GM18867 (cell line): ENCODE measurements around the gene STAT2.
"Not testable (repeated sequence)": the region's sequence is repeated elsewhere in the genome, so short reads cannot be mapped to it uniquely, and the experiment has no call there.

ENCODE experiments used
- ATAC-seq: cut with Tn5 transposase; IDR thresholded peaks from one replicate; pipeline ENCODE4 v1.9.1; 2021; ENCODE audit warnings: mild to moderate bottlenecking, moderate library complexity; ENCODE audit not compliant: unreplicated experiment

STAT2 gene

DNA sequence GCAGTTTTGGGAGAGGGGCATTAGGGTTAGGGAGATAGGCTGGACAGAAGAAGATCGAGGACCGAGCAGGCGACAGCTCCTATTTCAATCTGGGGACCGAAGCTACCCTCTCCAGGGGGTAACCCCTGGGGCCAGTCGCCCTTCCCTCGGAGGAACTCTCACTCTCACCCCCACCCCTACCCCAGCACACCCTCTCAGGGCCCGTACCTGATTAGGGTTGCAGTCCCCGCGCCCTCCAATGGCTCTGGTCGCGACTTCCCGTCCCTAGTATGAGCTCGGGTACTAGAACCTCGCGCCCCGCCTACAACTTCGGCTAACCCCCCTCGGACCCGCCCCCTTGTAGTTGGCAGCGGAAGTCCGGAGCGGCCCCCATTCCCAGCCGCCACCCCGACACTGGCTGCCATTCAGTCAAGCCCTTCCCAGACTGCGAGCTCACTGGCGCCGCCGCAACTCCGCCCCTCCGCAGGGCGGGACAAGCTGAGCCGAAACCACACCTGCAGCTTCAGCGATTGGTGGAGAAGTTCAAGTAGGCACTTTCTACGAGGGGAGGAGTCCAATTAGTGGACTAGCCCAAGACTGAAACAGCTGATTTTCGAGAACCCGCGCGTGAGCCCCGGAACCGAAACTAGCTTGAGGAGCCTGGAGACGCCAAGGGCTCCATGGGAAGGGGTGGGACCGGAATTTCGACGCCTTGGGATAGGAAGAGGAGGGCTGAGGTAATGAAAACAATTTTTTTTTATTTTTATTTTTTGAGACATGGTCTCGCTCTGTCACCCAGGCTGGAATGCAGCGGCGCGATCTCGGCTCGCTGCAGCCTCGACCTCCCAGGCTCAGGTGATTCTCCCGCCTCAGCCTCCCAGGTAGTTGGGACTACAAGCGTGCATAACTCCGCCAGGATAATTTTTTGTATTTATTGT is at the start of gene STAT2:
Gene STAT2 (minus strand): TSS at position 257 of the 917 bp plus-strand sequence. CDS start 3,536 bp downstream, outside the sequence.
- ATAC-seq, result peak; percentile 93

DNA sequence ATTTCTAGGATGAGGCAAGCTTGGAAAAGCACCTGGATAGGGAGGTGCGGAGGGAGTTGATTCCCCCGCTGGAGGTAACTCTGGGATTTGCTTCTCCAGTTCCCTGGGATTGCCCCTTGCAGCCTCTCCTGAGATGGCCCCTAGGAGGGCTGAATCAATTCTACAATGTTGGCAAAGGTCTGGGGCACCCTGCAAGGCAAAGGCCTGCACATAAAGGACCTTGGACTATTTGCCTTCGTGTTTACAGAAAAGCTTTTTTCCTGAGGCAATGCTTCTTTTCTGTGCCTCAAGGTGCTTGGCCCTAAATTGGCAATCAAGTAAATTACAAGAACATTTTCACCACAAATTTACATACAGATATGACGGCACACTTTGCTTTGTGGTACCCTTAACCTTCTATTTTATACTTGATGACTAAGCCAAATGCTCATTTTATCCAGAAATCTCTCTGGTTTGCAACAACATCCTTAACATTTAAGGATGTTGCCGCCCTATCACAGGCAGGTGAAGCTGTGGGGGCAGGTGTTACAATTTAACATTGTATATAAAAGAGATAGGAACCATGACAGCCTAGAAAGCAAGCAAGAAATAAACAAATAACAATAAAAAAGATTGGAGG is 49.0 kb upstream of the STAT2 start:
- no peak for ATAC-seq

DNA sequence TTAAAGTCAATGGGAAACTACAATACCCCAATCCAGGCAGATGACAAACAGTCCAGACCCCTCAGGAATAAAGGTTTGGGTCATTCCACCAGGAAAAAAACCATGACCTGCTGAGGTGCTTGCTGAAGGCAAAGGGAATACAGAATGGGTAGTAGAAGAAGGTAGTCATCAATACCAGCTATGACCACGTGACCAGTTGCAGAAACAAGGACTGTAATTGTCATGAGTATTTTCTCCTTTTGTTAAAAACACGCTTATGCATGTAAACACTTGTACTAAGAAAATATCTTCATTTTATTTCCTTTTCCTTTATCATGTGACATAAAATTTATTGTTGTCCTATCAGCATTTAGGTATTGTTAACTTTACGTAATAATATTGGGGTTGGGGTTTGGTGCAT is 44.3 kb upstream of the STAT2 start:
- ATAC-seq, result not testable (repeated sequence)

DNA sequence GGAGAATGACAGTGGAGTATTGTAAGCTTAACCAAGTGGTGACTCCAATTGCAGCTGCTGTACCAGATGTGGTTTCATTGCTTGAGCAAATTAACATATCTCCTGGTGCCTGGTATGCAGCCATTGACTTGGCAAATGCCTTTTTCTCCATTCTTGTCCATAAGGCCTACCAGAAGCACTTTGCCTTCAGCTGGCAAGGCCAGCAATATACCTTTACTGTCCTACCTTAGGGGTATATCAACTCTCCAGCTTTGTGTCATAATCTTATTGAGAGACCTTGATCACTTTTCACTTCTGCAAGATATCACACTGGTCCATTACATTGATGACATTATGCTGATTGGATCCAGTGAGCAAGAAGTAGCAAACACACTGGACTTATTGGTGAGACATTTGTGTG is 41.7 kb upstream of the STAT2 start:
- ATAC-seq, result not testable (repeated sequence)

DNA sequence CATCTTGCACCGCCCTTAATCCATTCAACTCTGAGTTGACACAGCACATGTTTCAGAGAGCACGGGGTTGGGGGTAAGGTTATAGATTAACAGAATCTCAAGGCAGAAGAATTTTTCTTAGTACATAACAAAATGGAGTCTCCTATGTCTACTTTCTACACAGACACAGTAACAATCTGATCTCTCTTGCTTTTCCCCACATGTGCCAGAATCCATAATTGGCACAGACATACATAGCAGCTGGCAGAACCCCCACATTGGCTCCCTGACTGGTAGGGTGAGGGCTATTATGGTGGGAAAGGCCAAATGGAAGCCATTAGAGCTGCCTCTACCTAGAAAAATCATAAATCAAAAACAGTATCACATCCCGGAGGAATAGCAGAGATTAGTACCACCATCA is 41.2 kb upstream of the STAT2 start:
- ATAC-seq, result not testable (repeated sequence)

DNA sequence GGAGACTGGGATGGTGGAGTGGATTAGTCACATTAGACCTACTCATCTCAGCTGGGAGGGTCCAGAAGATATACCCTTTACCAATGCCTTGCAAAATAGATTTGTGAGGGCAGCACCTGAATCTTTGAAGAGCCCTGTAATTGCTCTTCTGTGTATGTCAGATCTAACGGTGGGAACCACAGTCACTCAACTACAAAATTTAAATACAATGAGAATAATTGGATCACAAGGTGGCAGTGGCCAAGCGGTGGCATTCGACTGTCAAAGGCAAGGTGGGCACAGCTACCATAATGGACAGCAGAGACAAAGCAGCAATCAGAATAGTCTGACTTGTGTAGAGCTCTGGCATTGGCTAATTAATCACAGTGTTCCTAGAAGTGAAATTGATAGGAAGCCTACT is 39.6 kb upstream of the STAT2 start:
- not testable (repeated sequence) for ATAC-seq

DNA sequence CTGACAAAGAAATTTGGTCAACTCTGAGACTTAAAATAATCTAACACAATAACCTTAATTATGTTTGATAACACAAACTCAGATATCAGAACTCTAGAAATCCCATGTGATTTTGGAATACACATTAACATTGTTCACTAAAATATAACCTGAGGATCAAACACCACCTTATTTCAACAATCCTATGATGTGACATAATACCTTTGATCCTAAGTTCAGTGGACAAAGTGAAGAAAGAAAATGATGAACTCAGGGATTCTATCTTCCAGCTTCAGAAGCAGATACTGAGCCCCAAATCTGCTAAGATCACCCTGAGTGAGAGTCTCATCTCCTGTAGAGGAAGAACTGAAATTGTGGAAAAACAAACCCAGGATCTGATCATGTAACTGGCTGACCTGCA is 38.4 kb upstream of the STAT2 start:
- ATAC-seq, result no peak

DNA sequence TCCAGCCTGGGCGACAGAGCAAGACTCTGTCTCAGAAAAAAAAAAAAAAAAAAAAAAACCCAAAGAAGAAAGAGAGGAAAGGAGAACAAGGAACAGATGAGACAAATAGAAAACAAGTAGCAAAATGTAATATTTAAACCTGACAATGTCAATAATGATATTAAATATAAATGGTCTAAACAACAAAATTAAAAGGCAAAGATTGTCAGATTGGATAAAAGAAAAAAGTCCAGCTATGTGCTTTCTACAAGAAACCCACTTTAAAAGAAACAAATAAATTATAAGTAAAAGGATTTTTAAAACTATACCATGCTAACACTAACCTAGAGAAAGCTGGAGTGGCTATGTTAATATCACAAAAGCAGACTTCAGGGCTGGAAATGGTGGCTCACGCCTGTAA is 32.4 kb upstream of the STAT2 start:
- no peak for ATAC-seq

DNA sequence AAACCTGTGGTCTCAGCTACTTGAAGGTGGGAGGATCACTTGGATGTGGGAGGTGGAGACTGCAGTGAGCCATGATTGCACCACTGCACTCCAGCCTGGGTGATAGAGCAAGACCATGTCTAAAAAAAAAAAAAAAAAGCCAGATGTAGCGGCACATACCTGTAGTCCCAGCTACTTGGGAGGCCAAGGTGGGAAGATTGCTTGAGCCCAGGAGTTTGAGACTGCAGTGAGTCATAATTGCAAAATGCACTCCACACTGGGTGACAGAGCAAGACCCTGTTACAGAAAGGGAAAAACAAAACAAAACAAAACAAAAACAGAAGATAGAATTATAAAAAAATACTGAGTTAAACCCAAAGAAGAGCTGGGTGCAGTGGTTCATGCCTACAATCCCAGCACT is 31.8 kb upstream of the STAT2 start:
- no peak for ATAC-seq

DNA sequence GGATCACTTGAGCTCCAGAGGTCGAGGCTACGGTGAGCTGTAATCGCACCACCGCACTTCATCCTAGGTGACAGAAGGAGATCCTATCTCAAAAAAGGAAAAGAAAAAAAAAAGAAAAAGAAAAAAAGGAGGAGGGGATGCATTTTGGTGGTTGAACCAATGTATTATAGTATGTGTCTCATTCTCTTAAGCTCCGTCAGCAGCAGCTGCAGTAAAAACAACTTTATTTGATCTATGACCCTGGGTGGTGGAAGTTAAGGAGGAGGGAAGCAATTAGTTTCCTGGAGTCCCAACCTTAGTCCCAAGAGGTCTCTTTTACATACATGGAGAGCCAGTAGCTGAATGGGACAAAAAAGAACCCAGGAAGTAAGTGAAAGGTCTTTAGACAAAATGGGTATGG is 29.5 kb upstream of the STAT2 start:
- no peak for ATAC-seq

DNA sequence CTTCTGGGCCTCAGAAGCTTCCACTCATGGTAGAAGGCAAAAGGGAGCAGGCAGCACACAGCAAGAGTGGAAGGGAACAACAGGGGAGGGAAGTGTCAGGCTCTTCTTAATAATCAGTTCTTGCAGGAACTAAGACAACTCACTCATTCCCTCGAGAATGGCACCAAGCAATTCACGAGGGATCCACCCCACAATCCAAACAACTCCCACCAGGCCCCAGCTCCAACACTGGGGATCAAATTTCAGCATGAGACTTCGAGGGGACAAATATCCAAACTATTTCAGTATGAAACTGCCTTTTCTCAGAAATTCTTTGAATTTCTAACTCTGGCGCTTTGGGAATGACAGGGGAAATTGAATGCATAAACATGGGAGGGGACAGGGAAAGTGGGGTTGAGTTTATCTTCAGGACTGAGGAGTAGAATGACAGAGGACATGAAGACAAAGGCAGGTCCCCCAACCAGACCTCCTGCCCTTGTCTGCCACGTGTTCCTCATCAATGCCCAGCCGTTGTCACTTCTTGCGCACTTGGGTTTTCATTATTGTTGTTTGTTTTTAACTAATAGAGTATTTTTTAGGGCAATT is 27.3 kb upstream of the STAT2 start:
- ATAC-seq, result no peak

DNA sequence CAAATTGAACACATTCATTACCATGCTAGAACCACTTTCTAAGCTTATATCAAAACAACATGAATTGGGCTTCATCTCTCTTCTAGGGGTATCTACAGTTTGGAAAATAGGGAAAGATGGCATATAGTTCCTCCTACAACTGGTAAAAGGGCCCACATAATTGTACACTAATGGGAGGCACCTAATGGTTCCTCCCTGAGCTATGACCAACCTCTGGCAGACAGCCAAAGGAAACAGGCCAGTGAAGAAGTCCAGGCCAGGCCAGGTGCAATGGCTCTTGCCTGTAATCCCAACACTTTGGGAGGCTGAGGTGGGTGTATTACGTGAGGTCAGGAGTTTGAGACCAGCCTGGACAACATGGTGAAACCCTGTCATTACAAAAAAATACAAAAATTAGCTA is 26.0 kb upstream of the STAT2 start:
- ATAC-seq, result no peak

DNA sequence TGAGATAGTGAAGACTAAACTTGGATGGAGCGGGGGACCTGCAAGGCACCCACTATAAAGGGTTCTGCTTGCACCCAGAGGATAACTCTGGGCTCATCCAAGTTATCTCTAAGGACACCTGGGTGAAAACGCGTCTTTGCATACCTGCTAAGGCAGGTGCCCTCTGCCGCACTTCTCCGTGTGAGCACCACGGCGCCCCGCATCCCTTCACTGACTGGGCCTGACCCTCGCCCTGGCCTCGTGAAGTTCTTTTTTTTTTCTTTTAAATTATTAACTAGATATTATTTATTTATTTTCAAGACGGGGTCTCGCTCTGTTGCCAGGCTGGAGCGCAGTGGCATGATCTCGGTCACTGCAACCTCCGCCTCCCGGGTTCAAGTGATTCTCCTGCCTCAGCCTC is 22.7 kb upstream of the STAT2 start:
- no peak for ATAC-seq

DNA sequence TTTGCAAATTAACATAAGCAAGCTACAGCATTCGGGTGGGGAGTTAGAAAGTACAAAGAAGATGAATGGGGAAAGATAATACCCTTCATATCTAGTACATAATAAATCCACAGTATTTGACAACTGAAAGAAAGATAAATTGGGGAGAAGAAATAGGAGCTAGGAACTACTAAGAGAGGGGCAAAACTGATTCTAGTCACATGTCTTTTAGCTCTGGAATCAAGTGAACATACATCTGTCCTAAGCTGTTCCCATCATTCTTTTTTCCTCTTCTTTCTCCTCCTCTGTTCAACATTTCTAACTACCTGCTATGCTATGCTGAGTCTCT is 18.0 kb upstream of the STAT2 start:
- no peak for ATAC-seq

DNA sequence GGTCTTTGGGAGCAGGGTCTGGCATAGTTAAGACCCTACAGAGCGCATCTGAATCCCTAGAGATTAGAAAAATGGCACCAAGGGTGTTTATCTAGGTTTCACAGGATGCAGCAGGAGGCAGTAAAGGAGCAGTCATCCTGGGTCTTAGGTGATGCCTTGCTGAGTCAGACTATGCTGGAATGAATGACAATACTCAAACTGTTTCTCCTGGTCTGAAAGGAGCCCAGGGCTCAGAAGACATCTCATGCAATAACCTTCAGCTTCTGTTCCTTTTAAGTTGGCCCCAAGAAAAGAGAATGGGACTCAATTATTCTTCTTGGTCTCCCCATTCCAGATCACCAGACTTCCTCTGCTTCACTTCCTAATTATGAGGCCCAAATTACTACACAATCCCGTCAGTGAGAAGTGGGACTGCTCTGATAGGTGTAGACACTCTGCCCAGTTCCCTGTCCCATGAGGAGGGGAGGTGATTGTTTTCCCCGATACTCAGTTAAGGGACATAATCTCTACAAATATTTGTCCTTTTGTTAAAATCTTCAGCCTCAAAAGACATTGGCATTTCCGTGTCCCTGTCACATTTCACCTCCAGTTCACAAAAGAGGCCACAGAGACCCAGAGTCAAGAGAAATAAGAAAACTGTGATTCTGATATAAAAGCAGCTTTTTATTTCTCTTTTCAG is 17.5 kb upstream of the STAT2 start:
- ATAC-seq, result no peak

DNA sequence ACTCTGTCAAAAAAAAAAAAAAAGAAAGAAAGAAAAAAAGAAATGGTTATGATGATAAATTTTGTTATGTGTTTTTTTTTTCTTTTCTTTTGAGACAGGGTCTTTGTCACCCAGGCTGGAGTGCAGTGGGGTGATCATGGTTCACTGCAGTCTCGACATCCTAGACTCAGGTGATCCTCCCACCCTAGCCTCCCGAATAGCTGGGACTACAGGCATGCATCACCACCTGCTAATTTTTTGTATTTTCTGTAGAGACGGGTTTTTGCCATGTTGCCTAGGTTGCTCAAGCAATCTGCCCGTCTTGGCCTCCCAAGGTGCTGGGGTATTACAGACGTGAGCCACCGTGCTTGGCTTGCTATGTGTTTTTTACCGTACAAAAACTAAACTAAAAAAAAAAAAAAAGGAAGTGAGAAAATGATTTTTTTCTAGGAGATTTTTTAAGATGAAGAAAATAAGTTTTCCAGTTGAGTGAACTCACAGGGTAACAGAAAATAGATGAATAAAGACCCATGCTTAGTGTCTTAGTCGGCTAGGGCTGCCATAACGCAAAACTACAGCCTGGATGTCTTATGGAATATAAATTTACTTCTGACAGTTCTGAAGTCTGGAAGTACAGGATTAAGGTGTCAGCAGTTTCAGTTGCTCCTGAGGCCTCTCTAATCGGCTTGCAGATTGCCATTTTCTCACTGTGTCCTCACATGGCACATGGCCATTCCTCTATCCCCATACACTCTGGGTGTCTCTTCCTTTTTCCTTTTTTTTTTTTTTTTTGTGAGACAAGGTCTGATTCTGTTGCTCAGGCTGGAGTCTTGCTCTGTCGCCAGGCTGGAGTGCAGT is 15.9 kb upstream of the STAT2 start:
- ATAC-seq, result peak; percentile 73

DNA sequence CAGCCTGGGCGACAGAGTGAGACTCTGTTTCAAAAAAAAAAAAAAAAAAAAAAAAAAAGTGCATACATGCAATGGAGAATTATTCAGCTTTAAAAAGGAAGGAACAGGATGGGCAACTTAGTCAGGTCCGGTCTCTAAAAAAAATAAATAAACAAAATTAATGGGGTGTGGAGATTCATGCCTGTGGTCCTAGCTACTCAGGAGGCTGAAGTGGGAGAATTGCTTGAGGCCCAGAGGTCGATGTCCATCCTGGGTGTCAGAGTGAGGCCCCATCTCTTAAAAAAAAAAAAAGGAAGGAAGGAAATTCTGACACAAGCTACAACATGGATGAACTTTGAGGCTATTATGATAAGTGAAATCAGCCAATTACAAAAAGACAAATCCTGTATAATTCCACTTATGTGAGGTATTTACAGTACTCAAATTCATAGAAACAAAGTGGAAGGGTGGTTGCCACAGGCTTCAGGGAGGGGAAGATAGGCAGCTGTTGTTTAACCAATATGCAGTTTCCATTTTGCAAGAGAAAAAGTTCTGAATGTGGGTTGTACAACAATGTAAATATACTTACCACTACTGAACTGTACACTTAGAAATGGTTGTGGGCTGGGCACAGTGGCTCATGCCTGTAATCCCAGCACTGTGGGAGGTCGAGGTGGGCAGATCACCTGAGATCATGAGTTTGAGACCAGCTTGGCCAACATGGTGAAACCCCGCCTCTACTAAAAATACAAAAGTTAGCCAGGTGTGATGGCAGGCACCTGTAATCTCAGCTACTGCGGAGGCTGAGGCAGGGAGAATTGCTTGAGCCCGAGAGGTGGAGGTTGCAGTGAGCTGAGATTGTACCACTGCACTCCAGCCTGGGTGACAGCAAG is 15.1 kb upstream of the STAT2 start:
- ATAC-seq, result no peak

DNA sequence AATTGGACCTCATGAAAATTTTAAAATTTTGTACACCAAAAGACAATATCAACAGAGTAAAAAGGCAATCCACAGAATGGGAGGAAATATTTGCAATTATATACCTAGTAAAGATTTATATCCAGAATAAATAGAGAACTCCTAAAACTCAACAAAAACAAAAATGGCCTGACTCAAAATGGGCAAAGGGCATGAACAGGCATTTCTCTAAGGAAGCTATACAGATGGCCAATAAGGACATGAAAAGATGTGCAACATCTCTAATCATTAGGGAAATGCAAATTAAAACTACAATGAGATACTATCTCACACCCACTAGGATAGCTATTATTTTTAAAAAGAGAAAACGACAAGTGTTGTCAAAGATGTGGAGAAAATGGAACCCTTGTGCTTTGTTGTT is 13.6 kb upstream of the STAT2 start:
- ATAC-seq, result no peak

DNA sequence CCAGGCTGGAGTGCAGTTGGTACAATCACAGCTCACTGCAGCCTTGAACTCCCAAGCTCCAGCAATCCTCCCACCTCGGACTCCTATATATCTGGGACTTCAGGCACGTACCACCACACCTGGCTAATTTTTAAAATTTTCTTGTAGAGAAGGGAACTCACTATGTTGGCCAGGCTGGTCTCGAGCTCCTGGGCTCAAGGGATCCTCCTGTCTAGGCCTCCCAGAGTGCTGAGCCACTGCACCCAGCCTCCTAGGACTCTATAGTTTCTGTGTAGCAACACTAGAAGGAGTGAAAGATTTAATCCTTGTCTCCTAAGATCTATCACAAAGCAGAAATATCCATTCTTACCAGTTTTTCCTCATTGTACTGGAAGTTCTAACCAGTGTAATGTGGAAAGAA is 7.0 kb upstream of the STAT2 start:
- no peak for ATAC-seq
